Hindlimb muscle (tissue), 1 donor: ENCODE results near the gene NBEA. TPM values are rescaled to one million over a fixed set of nuclear protein-coding genes. Genes with fewer than 3 reads are reported as not detected.

Experiments used
- DNase-seq: peaks from one replicate; pipeline ENCODE4 v3.0.0-alpha.2; 2013
- polyA plus RNA-seq: library from polyadenylated mRNA; unstranded; fragments of 120-200 nt; gene quantifications from one replicate; pipeline ENCODE4 v1.2.1, GENCODE V29; 2013; ENCODE audit not compliant: insufficient read length

The NBEA gene
- polyA plus RNA-seq, 1 donor, result 17.3 TPM

DNA sequence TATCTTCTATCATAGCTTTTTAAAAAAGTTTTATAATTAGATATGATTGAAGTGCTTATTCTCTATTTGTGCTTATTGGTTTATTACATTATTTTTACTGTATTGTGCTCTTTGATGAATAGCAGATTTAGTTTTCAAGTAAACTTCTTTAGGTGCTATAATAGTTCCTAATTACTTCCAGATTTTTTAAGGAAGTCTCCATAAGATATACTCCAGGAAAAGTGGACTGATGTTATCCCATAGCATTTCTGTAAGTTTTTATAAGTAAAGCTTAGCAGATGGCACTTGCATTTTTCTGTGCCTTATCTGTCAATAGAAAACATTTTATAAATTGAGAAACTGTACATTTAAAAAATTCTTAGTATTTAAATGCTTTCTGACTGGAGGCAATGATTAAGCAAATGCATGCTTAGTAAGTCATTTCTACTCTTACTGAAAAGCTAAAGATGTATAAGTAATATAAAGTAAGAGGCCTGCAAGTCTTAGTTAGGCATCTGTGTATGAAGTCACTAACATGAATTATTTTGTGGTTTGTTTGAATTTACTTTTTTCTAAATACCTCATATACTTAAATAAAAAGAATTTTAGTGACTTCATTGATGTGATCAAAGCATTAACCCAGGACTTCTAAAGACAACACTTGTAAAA is 351.6 kb downstream of the NBEA start:
- DNase-seq, result no peak

DNA sequence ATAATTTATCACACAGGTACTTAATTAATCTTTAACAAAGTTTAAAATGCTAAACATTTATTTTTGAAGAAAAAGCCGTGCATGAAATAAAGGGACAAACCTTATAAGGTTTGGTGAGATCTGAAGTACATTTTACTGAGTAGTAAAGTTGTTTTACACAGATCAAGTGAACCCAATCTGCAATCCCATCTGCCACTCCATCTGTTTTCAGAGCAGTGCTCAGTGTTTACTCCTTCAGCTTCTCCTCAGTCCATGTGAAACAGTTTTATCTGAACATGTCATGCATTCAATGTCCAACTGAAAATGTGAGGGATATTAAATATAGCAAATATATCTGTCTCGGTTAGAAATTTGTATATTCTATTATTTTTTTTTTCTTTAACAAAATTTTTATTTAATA is 367.6 kb downstream of the NBEA start:
- DNase-seq, result no peak

DNA sequence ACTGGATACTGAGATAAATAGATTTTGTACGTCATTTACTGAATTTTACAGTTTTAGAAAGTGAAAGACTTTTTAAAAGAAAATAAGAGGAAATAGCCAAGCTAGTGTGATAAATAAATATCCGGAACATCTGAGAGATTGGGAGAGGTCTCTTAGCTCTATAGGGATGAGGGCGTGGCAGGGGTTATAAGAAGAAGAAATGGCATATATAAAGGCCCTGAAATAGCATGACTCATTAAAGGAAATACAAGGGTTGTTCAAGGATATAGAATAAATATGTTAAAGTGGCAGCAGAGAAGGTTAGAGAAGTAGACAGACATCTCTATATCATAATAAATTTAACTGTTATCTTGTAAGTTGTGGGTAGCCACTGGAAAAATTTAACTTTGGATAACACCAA is 390.1 kb downstream of the NBEA start:
- DNase-seq, result no peak

DNA sequence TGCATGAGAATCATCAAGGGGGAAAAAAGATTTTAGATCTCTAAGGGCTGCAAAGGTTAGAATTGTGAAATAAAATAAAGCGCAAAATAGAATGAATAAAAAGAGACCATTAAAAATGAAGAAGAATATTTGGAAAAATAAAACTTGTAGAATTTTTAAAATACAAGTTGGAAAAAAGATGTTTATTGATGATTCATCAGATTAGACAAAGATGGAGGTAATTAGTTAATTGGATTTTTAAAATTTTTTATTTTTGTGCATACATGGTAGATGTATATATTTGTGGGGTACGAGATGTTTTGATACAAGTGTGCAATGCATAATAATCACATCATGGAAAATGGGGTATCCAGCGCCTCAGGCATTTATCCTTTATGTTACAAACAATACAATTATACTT is 391.1 kb downstream of the NBEA start:
- DNase-seq, result no peak

DNA sequence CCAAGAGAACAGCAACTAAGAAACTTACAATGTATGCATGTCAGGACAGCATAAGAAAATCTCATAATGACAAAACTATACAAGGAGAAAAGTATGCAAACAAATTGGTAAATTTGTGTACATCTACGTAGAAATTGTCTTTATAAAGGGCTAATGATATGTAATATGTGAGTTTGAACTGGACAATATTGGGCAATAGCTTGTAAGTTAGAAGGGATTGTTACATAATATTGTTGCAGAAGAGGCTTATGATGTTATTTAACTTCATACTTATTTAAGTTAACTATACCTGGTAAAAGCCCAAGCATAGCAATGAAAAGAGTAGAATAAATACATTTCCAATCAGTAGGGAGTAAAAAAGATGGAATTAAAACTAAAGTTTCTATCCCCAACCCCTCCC is 400.4 kb downstream of the NBEA start:
- no peak for DNase-seq

DNA sequence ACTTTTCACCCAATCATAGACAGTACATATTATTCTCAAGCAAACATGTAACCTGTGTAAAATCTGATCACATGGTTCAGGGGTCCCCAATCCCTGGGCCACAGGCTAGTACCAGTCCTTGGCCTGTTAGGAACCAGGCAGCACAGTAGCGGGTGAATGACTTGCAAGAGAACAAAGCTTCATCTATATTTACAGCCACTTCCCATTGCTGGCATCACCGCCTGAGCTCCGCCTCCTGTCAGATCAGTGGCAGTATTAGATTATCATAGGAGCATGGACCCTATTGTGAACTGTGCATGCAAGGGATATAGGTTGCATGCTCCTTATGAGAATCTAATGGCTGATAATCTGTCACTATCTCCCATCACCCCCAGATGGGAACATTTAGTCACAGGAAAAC is 401.3 kb downstream of the NBEA start:
- DNase-seq, result no peak

DNA sequence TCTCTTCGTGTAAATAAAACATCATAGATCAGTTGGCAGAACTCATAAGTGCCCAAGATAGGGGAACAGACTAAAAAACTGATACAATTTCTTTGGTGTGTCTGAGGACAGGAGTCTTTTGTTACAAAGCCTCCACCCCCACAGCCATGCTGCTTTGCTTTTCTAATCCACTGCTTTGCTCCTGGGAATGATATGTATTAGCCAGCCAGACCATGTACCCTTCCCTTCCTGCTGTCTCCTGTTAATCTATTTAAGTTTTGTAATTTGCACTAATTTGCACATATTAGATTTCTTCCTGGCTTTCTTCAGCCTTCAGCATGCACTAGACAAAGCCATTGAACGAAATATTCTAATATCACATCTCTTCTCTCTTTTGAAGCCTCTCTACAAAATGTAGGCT is 403.9 kb downstream of the NBEA start:
- DNase-seq, result no peak

DNA sequence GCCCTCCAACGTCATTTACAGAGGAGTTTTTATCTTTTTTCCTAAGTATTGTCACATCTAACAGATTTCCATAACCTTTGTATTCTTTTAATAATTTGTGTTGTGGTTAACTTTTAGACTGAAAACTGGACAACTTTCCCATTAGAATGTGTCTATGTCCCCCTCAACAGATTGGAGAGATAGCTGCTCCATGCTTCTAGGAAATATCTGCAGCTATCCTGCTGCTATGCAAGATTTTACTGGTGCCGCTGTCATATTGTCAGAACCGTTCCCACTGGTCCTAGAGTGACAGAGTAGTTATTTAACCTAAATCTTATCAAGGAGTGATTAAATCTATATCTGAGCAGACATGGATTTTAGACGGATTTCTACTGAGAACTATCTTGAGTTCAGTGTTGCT is 404.4 kb downstream of the NBEA start:
- DNase-seq, result no peak

DNA sequence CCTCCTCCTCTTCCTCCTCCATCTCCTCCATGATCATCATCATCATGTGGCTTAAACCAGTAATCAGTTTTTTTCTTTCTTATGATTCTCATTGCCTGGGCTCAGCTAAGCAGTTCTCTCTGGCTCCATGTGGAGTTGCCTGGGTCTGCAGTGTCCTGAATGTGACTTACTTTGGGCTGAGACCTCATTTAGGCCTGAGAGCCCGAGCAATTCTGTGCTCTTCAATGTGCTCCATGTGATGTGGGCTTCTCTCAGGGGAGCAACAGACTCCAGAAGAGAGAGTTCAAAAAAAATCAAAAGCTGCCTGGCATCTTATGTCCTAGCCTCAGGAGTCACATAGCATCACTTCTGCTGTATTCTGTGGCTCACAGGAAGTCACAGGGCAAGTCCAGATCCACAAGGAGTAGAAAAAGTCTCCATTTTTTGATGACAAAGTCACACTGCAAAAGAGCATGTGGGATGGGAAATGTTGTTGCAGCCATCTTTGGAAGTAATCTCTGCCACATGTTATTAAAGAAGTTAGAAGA is 405.7 kb downstream of the NBEA start:
- no peak for DNase-seq

DNA sequence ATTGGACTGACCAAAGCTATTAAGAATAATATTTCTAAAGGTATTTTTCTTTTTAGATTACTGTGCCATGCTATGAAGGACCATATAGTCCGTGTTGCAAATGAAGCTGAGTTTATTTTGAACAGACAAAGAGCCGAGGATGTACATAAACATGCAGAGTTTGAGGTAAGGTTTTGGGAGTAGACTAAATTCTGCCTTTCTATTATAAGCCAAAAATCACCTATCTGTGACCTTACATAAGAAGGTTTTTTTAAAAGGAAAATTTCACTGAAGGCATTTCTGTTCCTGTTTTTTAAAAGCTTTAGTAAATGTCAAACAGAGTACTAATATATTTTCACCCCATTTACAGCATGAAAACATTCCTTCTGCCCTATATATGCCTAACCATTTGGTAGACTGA is 407.0 kb downstream of the NBEA start:
- DNase-seq, result no peak

DNA sequence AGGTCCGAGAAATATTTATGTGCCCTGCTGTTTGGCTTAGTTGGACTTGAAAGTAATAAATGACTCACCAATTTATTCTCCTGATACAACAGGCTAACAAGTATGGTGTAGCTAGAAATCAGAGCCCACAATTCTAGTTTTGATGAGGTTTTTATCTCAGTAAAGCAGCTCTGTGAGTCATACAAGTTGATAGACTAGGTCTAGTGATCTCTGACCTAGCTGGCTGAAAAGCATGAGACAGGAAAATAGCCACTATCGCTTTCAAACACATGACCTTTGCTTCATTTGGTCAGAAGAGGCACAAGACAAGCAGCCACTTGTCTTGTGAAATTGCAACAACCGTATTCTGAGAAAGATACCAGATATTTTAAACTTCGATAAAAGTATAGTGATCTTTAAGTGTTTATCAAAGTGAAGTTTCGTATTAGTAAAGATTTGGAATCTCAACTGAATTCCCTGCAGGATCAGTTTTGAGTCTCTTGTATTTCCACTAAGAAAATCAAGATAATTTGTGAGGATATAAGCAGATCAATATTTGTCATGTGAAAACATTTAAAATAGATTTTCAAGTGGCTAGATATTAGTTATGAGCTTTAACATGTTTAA is 407.7 kb downstream of the NBEA start:
- no peak for DNase-seq

DNA sequence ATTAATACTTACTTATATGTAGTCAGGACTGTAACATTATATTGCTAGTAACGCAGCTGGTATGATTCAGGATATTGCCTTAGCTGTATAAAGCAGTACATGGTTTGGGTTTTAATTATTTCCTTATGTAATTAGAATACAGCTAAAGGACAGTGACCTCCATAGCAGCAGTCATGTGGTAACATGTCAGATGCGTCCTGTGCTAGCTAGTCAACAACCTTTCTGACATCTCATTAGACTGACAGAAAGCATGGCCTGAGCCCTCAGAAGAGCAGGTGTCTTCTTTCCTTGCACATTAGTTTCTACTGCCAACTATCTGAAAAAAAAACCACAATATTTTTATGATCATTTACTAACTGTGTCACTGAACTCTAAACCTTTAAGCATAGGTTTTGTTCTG is 412.2 kb downstream of the NBEA start:
- DNase-seq, result no peak

DNA sequence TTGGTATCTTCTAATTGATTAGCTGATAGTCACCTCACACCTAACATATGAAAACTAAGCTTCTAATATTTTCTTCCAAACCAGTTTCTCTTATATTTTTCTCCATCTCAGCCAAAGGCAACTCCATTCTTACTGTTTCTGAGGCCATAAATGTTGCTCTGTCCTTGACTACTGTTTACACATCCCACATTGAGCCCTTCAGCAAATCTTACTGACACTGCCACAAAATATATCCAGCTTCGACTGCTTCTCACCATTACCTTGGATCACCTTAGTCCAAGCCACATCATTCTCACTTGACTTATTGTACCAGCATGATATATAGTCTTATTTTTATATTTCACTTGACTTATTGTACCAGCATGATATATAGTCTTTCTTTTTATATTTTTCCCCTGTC is 412.8 kb downstream of the NBEA start:
- DNase-seq, result no peak

DNA sequence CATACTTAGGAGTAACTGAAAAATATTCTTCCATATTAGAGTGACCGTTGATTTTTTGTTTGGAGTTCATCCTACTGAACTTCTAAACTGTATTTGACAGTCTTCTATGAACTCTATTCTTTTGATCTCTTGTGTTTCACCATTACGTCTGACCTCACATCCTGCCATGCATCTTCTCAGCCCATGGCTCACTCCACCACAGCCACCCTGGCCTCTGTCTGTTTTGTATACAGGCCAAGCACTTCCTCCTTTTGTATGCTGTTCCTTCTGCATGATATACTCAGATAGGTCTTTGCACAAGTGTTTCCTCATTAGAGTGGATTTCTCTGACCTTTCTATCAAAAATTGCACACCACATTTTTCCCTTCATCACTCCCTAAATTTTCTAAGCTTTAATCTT is 414.5 kb downstream of the NBEA start:
- no peak for DNase-seq

DNA sequence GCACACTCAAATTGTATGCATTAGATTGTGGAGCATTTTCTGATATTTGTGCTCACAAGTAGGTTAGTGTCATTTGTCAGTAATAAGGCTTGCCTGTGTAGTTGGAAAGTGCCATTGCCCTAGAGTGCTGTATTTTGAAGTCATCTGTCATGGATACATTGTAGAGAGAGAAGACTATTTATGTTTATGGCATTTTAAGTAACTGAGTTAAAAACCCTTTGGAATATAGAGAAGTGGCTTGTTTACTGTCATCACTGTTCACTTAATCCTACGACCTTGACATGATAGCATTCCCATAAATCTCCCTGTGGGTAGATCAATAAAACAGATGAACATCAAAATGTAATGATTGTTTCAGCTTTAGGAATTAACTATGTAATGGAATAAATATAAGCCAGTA is 423.8 kb downstream of the NBEA start:
- no peak for DNase-seq

DNA sequence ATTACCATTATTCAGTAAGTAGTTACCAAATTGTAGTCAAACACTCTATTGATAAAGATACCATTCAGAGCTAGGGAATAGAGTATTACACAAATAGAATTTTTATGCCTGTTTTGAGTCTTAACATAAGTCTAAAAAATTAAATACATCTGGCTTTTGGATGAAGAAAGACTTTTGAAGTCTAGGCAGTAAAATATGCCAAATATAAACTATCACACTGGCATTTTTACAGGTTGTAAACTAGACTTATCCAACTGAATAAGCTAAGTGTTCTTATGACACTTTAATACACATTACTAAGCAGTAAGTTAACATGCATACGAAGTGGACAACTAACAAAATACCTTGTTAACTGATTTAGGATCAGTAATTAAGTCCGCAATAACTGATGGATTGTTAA is 425.5 kb downstream of the NBEA start:
- DNase-seq, result no peak

DNA sequence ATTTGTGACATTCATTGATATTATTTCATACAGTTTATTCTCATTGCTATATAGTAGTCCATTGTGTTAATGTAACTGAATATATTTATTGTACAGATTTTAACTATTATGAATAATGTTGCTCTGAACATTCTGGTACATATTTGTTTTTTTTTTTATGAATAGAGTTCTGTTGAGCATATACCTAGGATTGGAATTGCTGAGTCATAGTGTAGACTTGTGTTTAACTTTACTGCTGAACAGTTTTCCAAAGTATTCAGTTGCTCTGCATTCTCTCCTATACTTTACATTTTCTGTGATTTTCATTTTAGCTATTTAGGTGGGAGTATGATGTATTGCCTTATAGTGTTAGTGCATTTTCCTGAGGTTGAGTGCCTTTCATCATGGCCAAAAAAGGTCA is 436.9 kb downstream of the NBEA start:
- no peak for DNase-seq

DNA sequence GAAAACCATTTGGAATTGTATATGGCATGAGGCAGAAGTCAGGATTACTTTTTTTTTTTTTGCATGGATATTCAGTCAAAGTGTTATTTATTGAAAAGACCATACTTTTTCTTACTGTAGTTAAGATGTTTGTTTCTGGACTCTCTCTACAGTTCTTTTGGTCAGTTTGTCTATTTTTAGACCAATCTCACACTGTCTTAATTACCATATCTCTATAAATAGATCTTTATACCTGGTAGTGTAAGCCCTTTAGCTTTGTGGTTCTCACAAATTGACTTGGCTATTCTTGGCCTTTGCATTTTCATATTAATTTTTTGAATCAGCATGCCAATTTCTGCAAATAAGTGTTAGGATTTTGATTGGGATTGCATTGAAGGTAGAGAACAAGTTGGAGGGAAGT is 437.6 kb downstream of the NBEA start:
- DNase-seq, result no peak

DNA sequence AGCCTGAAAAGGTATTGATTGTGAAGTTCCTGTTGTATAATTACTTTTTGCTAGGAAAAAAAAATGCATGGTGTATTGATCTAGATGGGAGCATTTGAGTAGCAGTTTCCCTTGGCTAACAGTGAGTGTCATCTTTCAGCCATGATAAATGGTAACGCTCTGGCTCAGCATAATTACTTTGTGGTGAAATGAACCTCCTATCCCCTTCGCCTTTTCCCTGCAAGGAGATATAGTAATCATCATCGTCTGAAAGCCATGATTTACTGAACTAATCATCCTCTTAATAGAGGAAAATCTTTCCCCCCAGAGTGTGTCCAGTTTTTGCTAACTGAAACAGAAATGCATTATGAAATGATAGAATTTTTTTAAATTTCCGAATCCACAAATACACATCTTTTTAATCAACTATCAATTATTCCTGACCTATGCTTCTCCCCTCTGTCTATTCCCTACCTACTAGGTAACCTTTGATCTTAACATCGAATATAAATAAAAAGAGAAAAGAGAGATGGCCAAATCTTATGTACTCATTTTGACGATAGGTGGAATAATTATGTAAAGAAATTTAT is 445.7 kb downstream of the NBEA start:
- DNase-seq, result peak; percentile 45

DNA sequence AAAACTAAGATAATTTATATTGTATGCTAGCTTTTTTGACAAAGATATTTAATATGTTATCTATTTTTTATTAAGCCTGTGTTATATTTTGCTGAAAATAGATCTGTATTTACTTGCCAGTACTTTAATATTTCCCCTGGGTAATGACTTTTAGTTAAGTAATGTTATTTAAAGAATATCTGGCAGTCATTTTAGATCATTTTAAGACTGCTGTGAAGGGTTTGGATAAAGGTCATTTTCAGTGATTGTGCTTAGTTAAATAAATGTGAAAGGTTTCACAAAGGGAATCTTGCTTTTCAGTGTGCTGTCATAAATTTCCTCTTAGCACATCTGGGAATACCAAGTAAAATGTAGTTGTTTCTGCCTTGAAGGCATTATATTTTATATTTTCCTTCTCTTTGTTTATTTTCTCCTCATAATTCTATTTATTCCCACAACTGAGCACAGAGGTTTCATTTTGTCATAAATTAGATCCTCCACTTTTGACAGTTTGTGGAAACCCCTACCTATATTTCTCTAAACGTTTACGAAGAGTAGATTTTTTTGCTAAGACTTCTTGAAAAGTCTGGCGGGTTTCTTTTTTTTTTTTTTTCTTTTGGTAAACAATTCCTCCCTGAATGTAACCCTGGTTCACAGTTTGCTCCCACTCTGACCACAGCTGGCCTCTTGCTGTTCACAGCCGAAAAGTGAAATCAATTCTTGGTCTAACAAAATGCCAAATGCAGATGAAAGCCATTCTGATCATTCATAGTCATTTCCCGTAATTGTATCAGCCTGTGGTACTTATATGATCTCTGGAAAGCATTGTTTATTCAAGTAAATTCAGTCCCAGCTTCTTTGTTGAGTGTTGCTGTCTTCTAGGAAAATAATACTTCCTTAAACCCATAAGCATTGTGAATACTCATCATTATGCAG is 446.6 kb downstream of the NBEA start:
- DNase-seq, result peak; percentile 51

DNA sequence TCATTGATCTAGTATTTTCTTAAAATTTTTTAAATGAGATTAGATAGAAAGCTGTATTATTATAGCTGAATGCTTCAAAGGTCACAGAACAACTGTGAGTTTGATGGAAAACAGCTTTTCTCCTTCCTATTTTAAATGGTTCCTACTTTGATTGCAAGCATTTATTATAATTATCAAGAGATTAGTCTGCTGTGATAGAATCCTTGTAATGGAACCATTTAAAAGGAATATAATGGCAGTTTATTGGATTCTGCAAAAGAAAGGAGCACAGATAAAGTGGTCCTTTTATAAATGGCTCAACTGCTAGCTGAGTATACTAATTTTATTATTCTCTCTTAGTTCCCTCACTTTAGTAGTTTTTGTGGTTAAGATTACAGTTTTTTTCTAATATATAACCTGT is 447.5 kb downstream of the NBEA start:
- DNase-seq, result no peak

DNA sequence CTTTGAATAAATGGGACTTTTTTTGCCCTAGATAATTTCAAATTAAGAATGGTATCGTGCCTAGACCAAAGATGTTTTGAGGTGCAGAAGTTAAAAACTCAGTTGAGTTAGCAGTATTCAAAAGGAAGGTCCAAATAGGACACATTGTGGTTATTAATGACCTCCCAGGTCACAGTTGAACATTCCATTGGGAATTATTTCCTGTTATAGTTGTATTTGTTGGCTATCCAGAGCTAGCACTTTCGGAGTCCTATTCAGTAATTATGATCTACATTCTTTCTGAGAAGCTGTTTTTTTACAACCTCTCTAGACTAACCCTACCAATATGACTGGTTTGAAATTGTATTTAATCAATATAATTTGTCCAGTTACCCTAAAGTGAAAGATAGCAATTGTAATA is 450.7 kb downstream of the NBEA start:
- no peak for DNase-seq

DNA sequence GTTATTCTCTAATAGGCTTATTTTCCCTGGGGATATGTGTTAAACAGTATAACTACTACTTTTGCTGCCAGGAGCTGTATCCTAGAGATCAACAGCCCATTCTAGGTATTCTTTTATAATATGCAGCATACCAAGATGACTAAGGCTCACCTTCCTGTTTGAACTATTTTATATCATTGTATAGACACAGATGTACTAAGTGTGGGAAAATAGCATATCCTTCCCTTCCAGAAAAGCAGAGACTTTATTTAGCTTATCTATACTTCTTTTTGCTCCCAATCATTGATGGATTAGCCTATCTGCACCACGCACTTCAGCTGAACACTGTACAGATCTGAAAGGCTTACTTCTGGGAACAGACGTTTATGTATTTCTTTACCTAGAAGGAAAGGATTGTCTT is 451.8 kb downstream of the NBEA start:
- no peak for DNase-seq
